Measurements from ENCODE around the gene CACUL1.

The CACUL1 gene

DNA sequence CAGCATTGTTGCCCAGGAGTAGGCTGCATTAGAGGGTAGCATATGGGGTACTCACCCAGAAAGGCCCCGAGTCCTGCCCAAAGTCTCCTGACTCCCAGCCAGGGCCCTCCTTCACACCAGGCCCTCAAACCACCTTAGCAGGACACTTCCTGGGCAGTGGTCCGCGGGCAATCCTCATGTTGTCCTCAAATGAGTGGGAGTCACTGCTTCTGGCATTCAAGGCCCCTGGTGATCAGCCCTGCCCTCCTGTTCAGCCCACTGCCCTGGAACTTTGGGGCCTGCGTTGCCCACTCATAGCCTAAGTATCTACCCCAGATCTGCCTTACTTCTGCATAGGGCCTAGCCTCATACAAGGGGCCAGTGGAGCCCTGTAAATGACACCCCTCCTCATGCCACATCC, 88.4 kb downstream of the CACUL1 start:
- TF ChIP-seq EZH2phosphoT487 (IDR thresholded peaks at IDR 0.05; ENCODE audit: low read depth), result no peak
- TF ChIP-seq, protein P1, sequence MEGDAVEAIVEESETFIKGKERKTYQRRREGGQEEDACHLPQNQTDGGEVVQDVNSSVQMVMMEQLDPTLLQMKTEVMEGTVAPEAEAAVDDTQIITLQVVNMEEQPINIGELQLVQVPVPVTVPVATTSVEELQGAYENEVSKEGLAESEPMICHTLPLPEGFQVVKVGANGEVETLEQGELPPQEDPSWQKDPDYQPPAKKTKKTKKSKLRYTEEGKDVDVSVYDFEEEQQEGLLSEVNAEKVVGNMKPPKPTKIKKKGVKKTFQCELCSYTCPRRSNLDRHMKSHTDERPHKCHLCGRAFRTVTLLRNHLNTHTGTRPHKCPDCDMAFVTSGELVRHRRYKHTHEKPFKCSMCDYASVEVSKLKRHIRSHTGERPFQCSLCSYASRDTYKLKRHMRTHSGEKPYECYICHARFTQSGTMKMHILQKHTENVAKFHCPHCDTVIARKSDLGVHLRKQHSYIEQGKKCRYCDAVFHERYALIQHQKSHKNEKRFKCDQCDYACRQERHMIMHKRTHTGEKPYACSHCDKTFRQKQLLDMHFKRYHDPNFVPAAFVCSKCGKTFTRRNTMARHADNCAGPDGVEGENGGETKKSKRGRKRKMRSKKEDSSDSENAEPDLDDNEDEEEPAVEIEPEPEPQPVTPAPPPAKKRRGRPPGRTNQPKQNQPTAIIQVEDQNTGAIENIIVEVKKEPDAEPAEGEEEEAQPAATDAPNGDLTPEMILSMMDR (IDR thresholded peaks at IDR 0.05; ENCODE audit: low read depth, low read length), result no peak
- no peaks in the 10 kb centered on the region for H3K79me2 ChIP-seq (ENCODE audit: low read length)

DNA sequence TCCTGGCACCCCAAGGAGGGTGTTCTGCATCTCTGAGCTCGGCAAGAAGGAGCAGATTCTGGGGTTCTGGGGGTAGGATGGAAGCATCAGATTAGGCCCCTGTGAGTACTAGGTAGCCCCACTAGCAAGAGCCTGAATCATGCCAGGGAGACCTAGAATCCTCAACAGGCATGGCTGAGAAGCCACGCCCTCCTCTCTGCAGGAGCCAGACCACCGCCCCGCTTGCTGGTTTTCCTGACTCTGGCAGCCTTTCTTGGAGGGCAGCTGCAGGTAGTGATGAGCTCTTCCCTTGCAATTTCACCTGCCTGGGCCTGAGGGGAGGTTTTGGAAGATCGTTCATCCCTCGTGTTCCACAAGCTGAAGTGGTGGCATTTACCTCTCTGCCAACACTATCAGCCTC, 90.4 kb downstream of the CACUL1 start:
- Histone ChIP-seq H3K36me3 (replicated peaks; ENCODE audit: low read depth, low read length) (no peaks in the 10 kb centered on the region), H3K9ac (ENCODE audit: low read length) (no peak overlapping the region), H3K4me2 (ENCODE audit: low read length) (no peak overlapping the region), H2AFZ (ENCODE audit: low read depth, low read length) (no peak overlapping the region), H3K27me3 (ENCODE audit: low read depth, low read length) (no peaks in the 10 kb centered on the region), H4K20me1 (ENCODE audit: insufficient read depth, low read length) (no peaks in the 10 kb centered on the region), H3K79me2 (ENCODE audit: low read length) (no peaks in the 10 kb centered on the region), H3K4me3 (ENCODE audit: low read length) (no peak overlapping the region), H3K27ac (ENCODE audit: low read length) (no peak overlapping the region), H3K9me3 (ENCODE audit: insufficient read depth, low read length) (no peaks in the 10 kb centered on the region), H3K4me1 (ENCODE audit: low read length) (no peaks in the 10 kb centered on the region)
- TF ChIP-seq, protein P1 (IDR thresholded peaks at IDR 0.05; ENCODE audit: low read depth, low read length), result no peak
- TF ChIP-seq EZH2phosphoT487 (IDR thresholded peaks at IDR 0.05; ENCODE audit: low read depth), result no peak

More for the DNA sequence above, 88.4 kb downstream of the CACUL1 start:
- H3K4me2 ChIP-seq (ENCODE audit: low read length), result no peak overlapping the region
- H3K4me1 ChIP-seq (ENCODE audit: low read length), result no peaks in the 10 kb centered on the region
- H3K27ac ChIP-seq (ENCODE audit: low read length), result no peak overlapping the region
- no peak overlapping the region for H3K4me3 ChIP-seq (ENCODE audit: low read length)
- H2AFZ ChIP-seq (ENCODE audit: low read depth, low read length), result no peak overlapping the region
- no peaks in the 10 kb centered on the region for H3K9me3 ChIP-seq (ENCODE audit: insufficient read depth, low read length)
- H3K27me3 ChIP-seq (ENCODE audit: low read depth, low read length), result no peaks in the 10 kb centered on the region
- no peaks in the 10 kb centered on the region for H4K20me1 ChIP-seq (ENCODE audit: insufficient read depth, low read length)
- no peak overlapping the region for H3K9ac ChIP-seq (ENCODE audit: low read length)
- no peaks in the 10 kb centered on the region for H3K36me3 ChIP-seq (replicated peaks; ENCODE audit: low read depth, low read length)

DNA sequence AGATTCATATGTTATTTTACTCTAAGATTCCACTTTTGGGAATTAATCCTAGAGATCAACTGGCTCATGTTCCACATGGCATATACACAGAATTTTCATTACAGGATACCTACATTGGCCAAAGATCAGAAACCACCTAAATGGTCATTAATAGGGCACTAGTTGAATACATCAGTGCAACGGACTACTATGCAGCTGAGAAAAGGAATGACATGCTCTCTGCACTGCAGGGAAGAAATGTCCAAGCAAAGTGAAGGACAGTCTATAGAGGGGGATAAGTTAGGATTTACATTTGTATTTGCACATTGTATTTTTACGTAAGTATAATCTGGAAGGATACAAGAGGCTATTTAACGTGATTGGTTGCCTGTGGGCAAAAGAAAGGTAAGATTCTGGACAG, 91.6 kb downstream of the CACUL1 start:
- H3K4me3 ChIP-seq (ENCODE audit: low read length), result no peak overlapping the region
- H3K9me3 ChIP-seq (ENCODE audit: insufficient read depth, low read length), result no peaks in the 10 kb centered on the region
- TF ChIP-seq, protein P1 (IDR thresholded peaks at IDR 0.05; ENCODE audit: low read depth, low read length), result no peak
- TF ChIP-seq EZH2phosphoT487 (IDR thresholded peaks at IDR 0.05; ENCODE audit: low read depth), result no peak
- H3K79me2 ChIP-seq (ENCODE audit: low read length), result no peaks in the 10 kb centered on the region
- no peak overlapping the region for H3K9ac ChIP-seq (ENCODE audit: low read length)
- no peaks in the 10 kb centered on the region for H3K4me1 ChIP-seq (ENCODE audit: low read length)
- no peak overlapping the region for H3K4me2 ChIP-seq (ENCODE audit: low read length)
- no peaks in the 10 kb centered on the region for H3K27me3 ChIP-seq (ENCODE audit: low read depth, low read length)
- H2AFZ ChIP-seq (ENCODE audit: low read depth, low read length), result no peak overlapping the region
- no peaks in the 10 kb centered on the region for H3K36me3 ChIP-seq (replicated peaks; ENCODE audit: low read depth, low read length)
- H3K27ac ChIP-seq (ENCODE audit: low read length), result no peak overlapping the region
- H4K20me1 ChIP-seq (ENCODE audit: insufficient read depth, low read length), result no peaks in the 10 kb centered on the region

DNA sequence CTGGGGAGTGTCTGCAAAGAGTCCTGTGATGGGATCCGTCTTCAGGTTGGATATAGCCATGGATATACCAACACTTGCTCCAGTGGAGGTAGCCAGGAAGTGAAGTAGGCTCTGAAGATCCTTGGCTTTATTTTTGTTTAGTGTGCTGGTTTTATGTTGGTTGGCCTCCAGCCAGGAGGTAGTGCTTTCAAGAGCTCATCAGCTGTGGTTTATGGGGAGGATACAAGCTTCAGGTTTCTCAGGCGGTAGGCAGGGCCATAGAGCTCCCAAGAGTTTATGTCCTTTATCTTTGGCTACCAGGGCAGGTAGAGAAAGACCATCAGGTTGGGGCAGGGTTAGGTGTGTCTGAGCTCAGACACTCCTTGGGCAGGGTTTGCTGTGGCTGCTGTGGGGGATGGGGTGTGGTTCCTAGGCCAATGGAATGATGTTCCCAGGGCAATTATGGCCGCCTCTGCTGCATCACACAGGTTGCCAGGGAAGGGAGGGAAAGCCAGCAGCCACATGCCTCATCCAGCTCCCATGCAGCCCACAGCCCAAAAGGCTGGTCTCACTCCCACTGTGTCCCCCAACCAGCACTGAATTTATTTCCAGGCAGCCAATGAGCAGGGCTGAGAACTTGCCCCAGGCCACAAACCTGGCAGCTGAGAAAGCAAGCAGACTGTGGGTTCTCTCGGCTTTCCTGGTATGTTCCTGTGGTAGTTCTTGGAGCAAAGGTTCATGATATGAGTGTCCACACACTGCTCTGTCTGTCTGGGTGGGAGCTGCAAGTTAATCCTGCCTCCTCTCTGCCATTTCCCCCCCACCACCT, 92.3 kb downstream of the CACUL1 start:
- Histone ChIP-seq H3K4me2 (ENCODE audit: low read length) (no peak overlapping the region), H3K9me3 (ENCODE audit: insufficient read depth, low read length) (no peaks in the 10 kb centered on the region), H4K20me1 (ENCODE audit: insufficient read depth, low read length) (no peaks in the 10 kb centered on the region), H2AFZ (ENCODE audit: low read depth, low read length) (no peak overlapping the region), H3K4me3 (ENCODE audit: low read length) (no peak overlapping the region), H3K36me3 (replicated peaks; ENCODE audit: low read depth, low read length) (no peaks in the 10 kb centered on the region), H3K4me1 (ENCODE audit: low read length) (no peaks in the 10 kb centered on the region), H3K79me2 (ENCODE audit: low read length) (no peaks in the 10 kb centered on the region), H3K27me3 (ENCODE audit: low read depth, low read length) (no peaks in the 10 kb centered on the region), H3K27ac (ENCODE audit: low read length) (no peak overlapping the region), H3K9ac (ENCODE audit: low read length) (no peak overlapping the region)
- TF ChIP-seq, protein P1 (IDR thresholded peaks at IDR 0.05; ENCODE audit: low read depth, low read length), result no peak
- no peak for TF ChIP-seq EZH2phosphoT487 (IDR thresholded peaks at IDR 0.05; ENCODE audit: low read depth)

Measured in OCI-LY3 (cell line).